Mucosa of descending colon (tissue), 3 donors: ENCODE data around the gene IRF2BP2. TPM values are rescaled to one million over a fixed set of nuclear protein-coding genes. Genes with fewer than 3 reads are reported as not detected.

ENCODE experiments used
- ATAC-seq: fragments of 200-7000 bp; cut with Tn5 transposase; one replicate; pipeline ENCODE4 v1.9.1; 2020; ENCODE audit warnings: mild to moderate bottlenecking, moderate library complexity
- DNase-seq, 3 donors: peaks; one replicate each; pipeline ENCODE4 v3.0.0-alpha.2; 2020
- H3K36me3 ChIP-seq: fragments of 200-600 bp; one replicate; pipeline ENCODE4 v1.8.0; 2021; ENCODE audit warnings: low read depth, mild to moderate bottlenecking
- H3K4me1 ChIP-seq: fragments of 200-600 bp; one replicate; pipeline ENCODE4 v1.8.0; 2021; ENCODE audit warnings: low read depth, mild to moderate bottlenecking
- H3K4me3 ChIP-seq: fragments of 200-600 bp; one replicate; pipeline ENCODE4 v1.8.0; 2021; ENCODE audit warnings: mild to moderate bottlenecking
- H3K9me3 ChIP-seq: fragments of 200-600 bp; one replicate; pipeline ENCODE4 v1.8.0; 2021; ENCODE audit warnings: mild to moderate bottlenecking
- intact Hi-C, 2 donors: fragments of 100-400 bp; cut with DNase I in 1 of 2; cut with micrococcal nuclease in 1 of 2; formaldehyde crosslinking; loops; one replicate each; pipeline versions ENCODE4 v1.11.0 to v1.11.1; 2022; cut with DNase I, micrococcal nuclease
- total RNA-seq, 3 donors: library from RNA; stranded (reverse); fragmentation: NEBNext Ultra II Directional in 2 of 3; extraction: Animal tissue kit (Norgen Biotek cat#: 25700) in 2 of 3; gene quantifications; one replicate each; pipeline versions ENCODE4 v1.2.1 to v1.2.4, GENCODE V29; 2021 to 2023
- TF ChIP-seq, protein P1 (sequence below): fragments of 200-600 bp; IDR thresholded peaks from one replicate; pipeline ENCODE4 v1.8.0; 2022; ENCODE audit warnings: antibody characterized with exemption, mild to moderate bottlenecking
- donor health status: DM: no; HTN: no; CAD: no; lungs with moderate emphysema.
- donor health status: DM: no; HTN: no; CAD: no.
- donor health status: DM: no; HTN: yes; CAD: no.

Gene IRF2BP2
- total RNA-seq, 3 donors from 2014 or later: 134 to 180 (median 156) TPM

DNA sequence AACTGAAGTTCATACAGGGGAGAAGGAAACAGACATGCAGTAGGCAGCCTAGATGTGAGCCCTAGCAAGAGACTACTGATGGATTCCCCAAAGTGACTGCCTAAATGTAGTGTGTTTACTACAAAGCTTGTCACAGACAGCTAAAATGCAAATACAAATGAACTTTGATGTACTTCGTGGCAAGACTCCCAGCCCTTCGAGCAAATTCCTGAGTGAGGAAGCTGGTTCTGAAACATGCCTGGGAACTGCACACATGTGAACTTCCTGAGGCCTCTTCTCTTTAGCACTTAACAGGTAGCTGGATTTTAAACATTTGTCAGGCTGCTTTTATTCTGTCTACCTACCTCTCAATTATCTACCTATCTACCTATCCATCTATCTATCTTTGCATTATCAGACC is 6.7 kb upstream of the IRF2BP2 start:
- intact Hi-C loops: no loop called here
- Histone ChIP-seq H3K36me3 (no peaks in the 10 kb centered on the region), H3K4me1 (peaks cover 51% of the 10 kb centered on the region), H3K9me3 (no peaks in the 10 kb centered on the region), H3K4me3 (no peak overlapping the region)
- DNase-seq: no peak
- no peak for ATAC-seq
- TF ChIP-seq, protein P1, sequence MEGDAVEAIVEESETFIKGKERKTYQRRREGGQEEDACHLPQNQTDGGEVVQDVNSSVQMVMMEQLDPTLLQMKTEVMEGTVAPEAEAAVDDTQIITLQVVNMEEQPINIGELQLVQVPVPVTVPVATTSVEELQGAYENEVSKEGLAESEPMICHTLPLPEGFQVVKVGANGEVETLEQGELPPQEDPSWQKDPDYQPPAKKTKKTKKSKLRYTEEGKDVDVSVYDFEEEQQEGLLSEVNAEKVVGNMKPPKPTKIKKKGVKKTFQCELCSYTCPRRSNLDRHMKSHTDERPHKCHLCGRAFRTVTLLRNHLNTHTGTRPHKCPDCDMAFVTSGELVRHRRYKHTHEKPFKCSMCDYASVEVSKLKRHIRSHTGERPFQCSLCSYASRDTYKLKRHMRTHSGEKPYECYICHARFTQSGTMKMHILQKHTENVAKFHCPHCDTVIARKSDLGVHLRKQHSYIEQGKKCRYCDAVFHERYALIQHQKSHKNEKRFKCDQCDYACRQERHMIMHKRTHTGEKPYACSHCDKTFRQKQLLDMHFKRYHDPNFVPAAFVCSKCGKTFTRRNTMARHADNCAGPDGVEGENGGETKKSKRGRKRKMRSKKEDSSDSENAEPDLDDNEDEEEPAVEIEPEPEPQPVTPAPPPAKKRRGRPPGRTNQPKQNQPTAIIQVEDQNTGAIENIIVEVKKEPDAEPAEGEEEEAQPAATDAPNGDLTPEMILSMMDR: no peak

DNA sequence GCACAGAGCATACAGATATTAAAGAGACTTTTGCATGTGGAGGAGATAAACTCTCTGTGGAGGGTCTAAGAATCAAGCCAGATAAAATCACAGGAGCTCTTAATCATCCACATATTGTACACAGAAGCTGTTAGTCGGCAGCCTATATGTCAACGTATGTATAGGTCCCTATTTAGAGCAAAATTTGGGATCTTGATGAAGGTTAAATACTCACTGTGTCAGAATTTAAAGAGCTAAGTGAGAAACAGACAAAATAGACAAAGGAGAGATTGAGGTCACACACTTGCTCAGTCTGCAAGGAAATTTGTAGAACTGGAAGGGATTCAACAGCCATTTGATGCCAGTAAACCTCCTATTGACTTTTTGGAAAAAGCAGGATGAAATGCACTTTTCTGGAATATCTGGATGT is 4.1 kb upstream of the IRF2BP2 start:
- H3K9me3 ChIP-seq: no peaks in the 10 kb centered on the region
- intact Hi-C loops: loop anchor here in 1 of 2 donors (5.0 kb wide), 3 partner anchors 108 to 468 kb away; no protein-coding TSS in a partner anchor
- H3K36me3 ChIP-seq: no peaks in the 10 kb centered on the region
- H3K4me1 ChIP-seq: peaks cover 39% of the 10 kb centered on the region
- no peak for DNase-seq
- no peak overlapping the region for H3K4me3 ChIP-seq
- TF ChIP-seq, protein P1: no peak
- no peak for ATAC-seq

DNA sequence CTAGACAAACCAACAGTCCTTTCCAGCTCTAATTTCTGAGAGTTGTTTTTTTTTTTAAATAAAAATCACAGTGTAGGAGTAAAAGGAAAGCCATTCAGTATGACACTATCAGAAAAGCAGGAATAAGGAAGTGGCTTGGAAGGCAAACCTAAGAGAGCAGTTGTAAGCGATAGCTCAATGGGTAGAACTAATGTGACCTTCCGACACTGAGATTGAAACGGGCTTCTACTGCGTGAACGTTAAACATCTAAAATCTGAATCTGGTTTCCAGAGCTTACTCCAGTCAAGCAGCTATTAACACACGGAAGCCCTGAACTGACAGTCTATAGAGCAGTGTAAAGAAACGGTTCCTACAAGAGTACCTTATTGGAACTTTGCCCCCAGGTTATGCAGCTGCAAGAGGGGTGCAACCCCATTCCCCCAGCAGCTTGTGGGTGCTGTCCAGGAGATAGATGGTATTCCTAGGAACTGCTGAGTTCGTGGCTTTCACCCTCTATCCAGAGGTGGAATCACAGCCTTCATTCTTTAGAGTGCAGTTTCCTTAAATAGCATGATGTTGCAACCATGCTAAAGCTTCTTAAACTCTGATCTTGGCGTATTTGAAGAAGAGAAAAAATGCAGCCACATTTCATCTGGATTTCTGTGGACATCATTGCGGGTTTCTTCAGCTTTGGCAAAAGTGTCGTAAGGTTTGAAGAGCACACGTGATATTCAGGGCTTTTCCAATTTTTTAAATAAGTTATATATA is 3.3 kb upstream of the IRF2BP2 start:
- peaks cover 35% of the 10 kb centered on the region for H3K4me1 ChIP-seq
- no peak for ATAC-seq

DNA sequence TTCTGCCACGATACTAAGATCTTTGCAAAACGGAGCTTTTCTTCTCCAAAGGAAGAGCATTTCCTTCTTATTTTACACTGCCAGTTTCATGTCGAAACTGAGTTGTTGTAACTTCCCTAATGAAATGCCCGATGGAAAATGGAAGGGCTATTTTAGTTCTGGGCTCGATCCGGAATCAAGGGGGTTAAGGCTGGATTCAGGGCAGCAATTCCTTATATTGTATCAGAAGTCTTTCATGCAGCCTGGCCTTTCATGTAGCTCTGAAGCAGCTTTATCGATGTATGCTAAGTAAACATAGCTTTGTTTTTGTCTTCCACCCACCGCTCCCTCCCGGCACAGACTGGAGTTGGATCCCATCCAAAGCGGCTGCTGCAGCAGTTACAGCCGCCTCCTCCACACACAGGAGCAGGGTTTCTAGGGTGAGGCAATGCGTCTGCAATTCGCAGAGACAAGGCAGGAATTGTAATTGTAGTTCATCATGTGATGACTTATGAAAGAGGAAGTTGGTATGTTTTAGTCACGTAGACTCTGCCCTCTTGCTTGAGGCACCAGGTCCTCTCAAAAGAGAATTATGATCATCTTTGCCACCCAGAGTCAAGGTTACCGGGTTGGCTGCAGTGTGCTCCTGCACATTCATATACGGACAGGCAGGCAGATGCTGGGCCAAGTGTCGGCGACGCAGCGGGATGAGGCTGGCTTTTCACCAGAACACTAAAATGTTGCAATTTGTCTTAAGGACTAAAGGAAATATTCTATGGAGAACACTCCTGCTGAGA is 2.6 kb upstream of the IRF2BP2 start:
- H3K4me3 ChIP-seq: no peak overlapping the region
- DNase-seq: peak; percentile 92 to 95 (median 94)
- no peaks in the 10 kb centered on the region for H3K9me3 ChIP-seq
- peaks cover 35% of the 10 kb centered on the region for H3K4me1 ChIP-seq
- ATAC-seq: peak; percentile 52
- TF ChIP-seq, protein P1: no peak
- intact Hi-C loops: loop anchor here in 1 of 2 donors (5.0 kb wide), 3 partner anchors 110 to 470 kb away; no protein-coding TSS in a partner anchor
- no peaks in the 10 kb centered on the region for H3K36me3 ChIP-seq

More for the DNA sequence above, 3.3 kb upstream of the IRF2BP2 start:
- Histone ChIP-seq H3K9me3 (no peaks in the 10 kb centered on the region), H3K36me3 (no peaks in the 10 kb centered on the region), H3K4me3 (no peak overlapping the region)
- TF ChIP-seq, protein P1: no peak
- intact Hi-C loops: loop anchor here in 1 of 2 donors (5.0 kb wide), 3 partner anchors 109 to 469 kb away; no protein-coding TSS in a partner anchor
- peak in 2 of 3 donors; percentile 47 to 48 for DNase-seq

DNA sequence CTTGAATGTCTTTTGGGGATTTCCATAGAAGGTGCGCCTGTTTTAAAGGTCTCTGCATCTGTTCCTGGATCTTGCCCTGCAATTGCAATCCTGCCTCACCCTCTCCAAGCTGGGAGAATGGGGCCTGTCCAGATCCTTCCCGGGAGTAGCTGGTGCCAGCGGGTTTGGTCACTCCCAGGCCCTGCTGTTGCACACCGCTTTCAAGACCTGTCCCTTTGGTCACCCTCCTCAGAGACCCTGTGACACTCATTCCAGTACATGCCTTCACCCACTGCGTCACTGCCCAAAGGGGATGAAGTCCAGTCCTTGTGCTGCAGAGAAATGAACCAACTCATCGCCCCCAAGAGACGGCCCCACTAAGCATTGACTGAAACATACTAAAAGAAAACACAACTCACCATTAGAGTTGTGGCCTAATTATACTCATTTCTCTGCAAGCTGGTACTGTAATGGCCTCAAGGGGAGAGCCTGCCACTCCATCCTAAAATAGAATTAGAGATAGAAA is 1.9 kb upstream of the IRF2BP2 start:
- H3K4me1 ChIP-seq: peaks cover 35% of the 10 kb centered on the region
- H3K9me3 ChIP-seq: no peaks in the 10 kb centered on the region
- ATAC-seq: peak; percentile 11
- no peaks in the 10 kb centered on the region for H3K36me3 ChIP-seq
- peak; percentile 66 to 82 (median 70) for DNase-seq
- TF ChIP-seq, protein P1: no peak
- no peak overlapping the region for H3K4me3 ChIP-seq
- intact Hi-C loops: loop anchor here in 1 of 2 donors (5.0 kb wide), 3 partner anchors 110 to 470 kb away; no protein-coding TSS in a partner anchor
